ENCODE measurements around the gene KSR2.

DNA sequence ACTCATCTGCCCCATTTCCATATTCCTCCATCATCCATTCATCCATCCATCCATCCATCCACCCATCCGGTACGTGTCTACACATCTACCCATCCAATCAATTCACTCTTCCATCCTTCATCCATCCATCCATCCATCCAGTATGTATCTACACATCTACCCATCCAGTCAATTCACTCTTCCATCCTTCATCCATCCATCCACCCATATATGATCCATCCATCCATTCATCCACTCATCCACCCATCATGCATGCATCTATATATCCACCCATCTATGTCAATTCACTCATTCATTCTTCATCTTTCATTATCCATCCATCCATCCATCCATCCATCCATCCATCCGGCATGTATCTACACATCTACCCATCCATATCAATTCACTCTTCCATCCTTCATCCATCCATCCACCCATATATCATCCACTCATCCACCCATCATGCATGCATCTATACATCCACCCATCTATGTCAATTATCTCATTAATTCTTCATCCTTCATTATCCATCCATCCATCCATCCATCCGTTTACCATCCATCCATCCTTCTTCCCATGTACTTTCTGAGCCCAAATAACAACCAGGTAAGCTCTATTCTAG, 498.8 kb downstream of the KSR2 start:
- TF ChIP-seq, protein P1, sequence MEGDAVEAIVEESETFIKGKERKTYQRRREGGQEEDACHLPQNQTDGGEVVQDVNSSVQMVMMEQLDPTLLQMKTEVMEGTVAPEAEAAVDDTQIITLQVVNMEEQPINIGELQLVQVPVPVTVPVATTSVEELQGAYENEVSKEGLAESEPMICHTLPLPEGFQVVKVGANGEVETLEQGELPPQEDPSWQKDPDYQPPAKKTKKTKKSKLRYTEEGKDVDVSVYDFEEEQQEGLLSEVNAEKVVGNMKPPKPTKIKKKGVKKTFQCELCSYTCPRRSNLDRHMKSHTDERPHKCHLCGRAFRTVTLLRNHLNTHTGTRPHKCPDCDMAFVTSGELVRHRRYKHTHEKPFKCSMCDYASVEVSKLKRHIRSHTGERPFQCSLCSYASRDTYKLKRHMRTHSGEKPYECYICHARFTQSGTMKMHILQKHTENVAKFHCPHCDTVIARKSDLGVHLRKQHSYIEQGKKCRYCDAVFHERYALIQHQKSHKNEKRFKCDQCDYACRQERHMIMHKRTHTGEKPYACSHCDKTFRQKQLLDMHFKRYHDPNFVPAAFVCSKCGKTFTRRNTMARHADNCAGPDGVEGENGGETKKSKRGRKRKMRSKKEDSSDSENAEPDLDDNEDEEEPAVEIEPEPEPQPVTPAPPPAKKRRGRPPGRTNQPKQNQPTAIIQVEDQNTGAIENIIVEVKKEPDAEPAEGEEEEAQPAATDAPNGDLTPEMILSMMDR (IDR thresholded peaks at IDR 0.05) = no peak
- TF ChIP-seq EP300 (IDR thresholded peaks at IDR 0.05) (no peak), POLR2A (IDR thresholded peaks at IDR 0.05) (no peak)

All from ovary (tissue), 3 donors.